Measurements from ENCODE around the gene PRSS22. TPM values are rescaled to one million over a fixed set of nuclear protein-coding genes. Genes with fewer than 3 reads are reported as not detected.

PRSS22 gene
- total RNA-seq, 1 donor from 2014 or later, result 15.3 TPM

DNA sequence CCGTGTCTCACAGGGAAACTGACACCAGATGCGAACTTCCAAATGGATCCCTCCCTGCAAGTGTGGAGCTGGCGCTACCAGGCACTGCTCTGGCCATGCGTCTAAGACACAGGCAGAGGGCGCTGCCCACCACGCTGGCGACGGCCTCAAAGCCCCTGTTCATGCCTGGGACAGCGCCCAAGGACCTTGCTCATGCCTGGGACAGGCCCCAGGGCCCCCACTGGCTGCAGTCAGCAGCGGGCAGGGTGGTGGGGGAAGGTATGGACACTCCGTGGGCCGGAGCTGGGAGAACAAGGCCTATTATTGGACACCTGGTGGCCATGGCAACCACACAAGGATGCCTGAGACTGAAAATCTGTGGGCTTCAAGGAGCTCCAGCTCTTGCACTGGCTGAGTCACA is 19.0 kb downstream of the PRSS22 start:
- Histone ChIP-seq H3K4me3 (no peak overlapping the region), H3K27ac (no peak overlapping the region), H3K36me3 (no peaks in the 10 kb centered on the region), H3K27me3 (ENCODE audit: low read depth) (peaks cover 3% of the 10 kb centered on the region), H3K9me3 (no peaks in the 10 kb centered on the region), H3K4me1 (peaks cover 15% of the 10 kb centered on the region)
- intact Hi-C loops (cut with DNase I), result no loop called here
- ATAC-seq (peak; percentile 81 to 86), DNase-seq (peak; percentile 83)
- TF ChIP-seq CTCF (IDR thresholded peaks at IDR 0.05), result peak; percentile 86

DNA sequence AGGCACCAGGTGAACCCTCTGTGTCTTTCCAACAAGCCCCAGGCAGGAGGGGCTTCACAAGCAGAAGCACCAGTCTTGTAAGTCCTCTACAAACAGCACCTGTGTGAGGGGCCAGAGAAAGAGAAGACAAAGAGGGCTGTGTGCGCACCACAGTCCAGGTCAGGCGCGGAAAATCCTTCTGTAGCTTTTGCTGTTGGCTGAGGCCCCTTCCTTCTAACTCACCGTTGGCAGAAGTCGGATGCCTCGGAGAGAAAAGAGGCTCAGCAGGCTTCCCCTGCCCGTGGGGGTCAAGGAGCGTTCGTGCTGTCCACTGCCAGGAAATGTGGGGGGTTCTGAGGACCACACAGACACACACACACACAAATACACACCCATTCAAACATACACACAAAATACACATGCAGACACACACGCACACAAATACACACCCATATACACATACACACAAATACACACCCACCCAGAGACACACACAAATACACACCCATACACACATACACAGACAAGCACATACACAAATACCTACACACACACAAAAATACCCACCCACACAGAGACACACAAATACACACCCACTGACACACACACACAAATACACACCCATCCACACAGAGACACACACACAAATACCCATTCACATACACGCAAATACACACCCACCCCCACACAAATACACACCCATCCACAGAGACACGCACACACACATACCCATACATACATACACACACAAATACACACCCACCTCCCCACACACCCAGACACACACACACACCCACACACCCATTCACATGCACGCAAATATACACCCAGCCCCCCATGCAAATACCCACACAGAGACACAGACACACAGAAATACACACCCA is 21.1 kb downstream of the PRSS22 start:
- H3K4me3 ChIP-seq, result no peak overlapping the region
- peaks cover 7% of the 10 kb centered on the region for H3K4me1 ChIP-seq
- ATAC-seq (no peak), DNase-seq (peak; percentile 19)
- peaks cover 3% of the 10 kb centered on the region for H3K27me3 ChIP-seq (ENCODE audit: low read depth)
- H3K27ac ChIP-seq, result peak overlapping the region; percentile 36
- TF ChIP-seq CTCF (IDR thresholded peaks at IDR 0.05), result no peak
- no peaks in the 10 kb centered on the region for H3K9me3 ChIP-seq
- intact Hi-C loops (cut with DNase I), result no loop called here
- no peaks in the 10 kb centered on the region for H3K36me3 ChIP-seq

GRCh38 chr16:2835638-2836493 is 22.1 kb downstream of the PRSS22 start:
- no peaks in the 10 kb centered on the region for H3K36me3 ChIP-seq
- peak; percentile 74 to 83 for ATAC-seq
- no peak overlapping the region for H3K4me3 ChIP-seq
- no peak for TF ChIP-seq CTCF (IDR thresholded peaks at IDR 0.05)
- peak overlapping the region; percentile 36 for H3K27ac ChIP-seq
- H3K4me1 ChIP-seq, result no peaks in the 10 kb centered on the region
- intact Hi-C loops (cut with DNase I), result no loop called here
- H3K9me3 ChIP-seq, result no peaks in the 10 kb centered on the region
- DNase-seq, result peak; percentile 72
- H3K27me3 ChIP-seq (ENCODE audit: low read depth), result peaks cover 3% of the 10 kb centered on the region

DNA sequence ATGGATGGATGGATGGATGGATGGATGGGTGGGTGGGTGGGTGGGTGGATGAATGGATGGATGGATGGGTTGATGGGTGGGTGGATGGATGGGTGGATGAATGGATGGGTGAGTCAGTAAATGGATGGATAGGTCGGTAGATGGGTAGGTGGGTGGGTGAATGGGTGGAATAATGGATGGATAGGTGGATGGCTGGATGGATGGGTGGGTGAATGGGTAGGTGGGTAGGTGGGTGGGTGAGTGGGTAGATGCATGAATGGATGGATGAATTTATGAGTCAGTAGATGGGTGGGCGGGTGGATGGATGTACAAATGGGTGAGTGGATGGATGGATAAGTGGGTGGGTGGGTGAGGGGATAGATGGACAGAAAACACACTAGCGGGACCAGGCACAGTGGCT is 23.0 kb downstream of the PRSS22 start:
- no peak for TF ChIP-seq CTCF (IDR thresholded peaks at IDR 0.05)
- ATAC-seq (no peak), DNase-seq (no peak)
- Histone ChIP-seq H3K36me3 (no peaks in the 10 kb centered on the region), H3K4me3 (no peak overlapping the region), H3K9me3 (no peaks in the 10 kb centered on the region), H3K4me1 (peaks cover 3% of the 10 kb centered on the region), H3K27ac (no peak overlapping the region), H3K27me3 (ENCODE audit: low read depth) (peaks cover 5% of the 10 kb centered on the region)
- intact Hi-C loops (cut with DNase I), result no loop called here

DNA sequence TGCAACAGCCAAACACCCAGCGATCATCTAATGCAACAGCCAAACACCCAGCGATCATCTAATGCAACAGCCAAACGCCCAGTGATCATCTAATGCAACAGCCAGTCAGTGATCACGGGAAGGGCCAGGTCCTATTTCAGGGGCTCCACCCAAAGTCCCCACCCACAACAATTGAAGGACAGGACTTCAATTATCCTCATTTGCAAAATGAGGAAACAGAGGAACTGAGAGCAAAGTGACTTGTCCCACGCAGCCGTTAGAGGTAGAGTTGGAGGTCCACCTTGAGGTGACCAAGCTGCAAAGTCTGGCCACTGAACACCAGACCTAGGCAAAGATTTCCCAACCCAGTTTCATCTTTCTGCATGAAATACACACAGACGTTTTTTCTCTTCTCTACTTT is 24.2 kb downstream of the PRSS22 start:
- DNase-seq (peak; percentile 26), ATAC-seq (no peak)
- intact Hi-C loops (cut with DNase I), result no loop called here
- Histone ChIP-seq H3K4me3 (no peak overlapping the region), H3K4me1 (peaks cover 9% of the 10 kb centered on the region), H3K27ac (no peak overlapping the region), H3K36me3 (no peaks in the 10 kb centered on the region), H3K27me3 (ENCODE audit: low read depth) (peaks cover 10% of the 10 kb centered on the region), H3K9me3 (no peaks in the 10 kb centered on the region)
- TF ChIP-seq CTCF (IDR thresholded peaks at IDR 0.05), result no peak

All from lower lobe of right lung (tissue), 2 donors.